Epithelial cell of esophagus (primary cell): ENCODE results near the gene GABBR2.
A peak's percentile ranks its signal among the peaks of the same experiment; 100 is the strongest.

Experiments
- DNase-seq: peaks from one replicate; pipeline ENCODE4 v3.0.0; 2010; ENCODE audit warnings: low read depth
- H3K4me3 ChIP-seq: 2 replicates; pipeline ENCODE4 v1.5.1; 2011; ENCODE audit warnings: mild to moderate bottlenecking, low read length, control low read depth
- CTCF ChIP-seq: IDR thresholded peaks from 2 replicates; pipeline ENCODE4 v1.5.1; 2011; ENCODE audit warnings: low read depth, mild to moderate bottlenecking, low read length, control low read depth, inconsistent platforms; ENCODE audit not compliant: insufficient read depth; ENCODE audit errors: missing control alignments

GABBR2 gene

GRCh38 chr9:98437458-98438034, 271.2 kb downstream of the GABBR2 start:
- TF ChIP-seq CTCF = no peak
- no peak overlapping the region for H3K4me3 ChIP-seq
- DNase-seq = no peak

GRCh38 chr9:98432960-98433359, 275.8 kb downstream of the GABBR2 start:
- no peak overlapping the region for H3K4me3 ChIP-seq
- DNase-seq = no peak
- TF ChIP-seq CTCF = no peak

GRCh38 chr9:98432134-98432533, 276.6 kb downstream of the GABBR2 start:
- H3K4me3 ChIP-seq = no peak overlapping the region
- no peak for DNase-seq
- TF ChIP-seq CTCF = no peak

- no peak for TF ChIP-seq CTCF
- no peak for DNase-seq
- no peak overlapping the region for H3K4me3 ChIP-seq
Observed at GRCh38 chr9:98430535-98431292, 278.0 kb downstream of the GABBR2 start.

GRCh38 chr9:98429613-98430012, 279.1 kb downstream of the GABBR2 start:
- no peak for TF ChIP-seq CTCF
- peak; percentile 34 for DNase-seq
- H3K4me3 ChIP-seq = no peak overlapping the region

GRCh38 chr9:98428454-98428853, 280.3 kb downstream of the GABBR2 start:
- H3K4me3 ChIP-seq = no peak overlapping the region
- DNase-seq = no peak
- TF ChIP-seq CTCF = no peak

- no peak for TF ChIP-seq CTCF
- H3K4me3 ChIP-seq = no peak overlapping the region
- DNase-seq = no peak
Observed at GRCh38 chr9:98427491-98427890, 281.2 kb downstream of the GABBR2 start.
